IMR-90 (cell line): ENCODE data around the gene CIITA. TPM values are rescaled to one million over a fixed set of nuclear protein-coding genes. Genes with fewer than 3 reads are reported as not detected.

Source experiments
- ATAC-seq: fragments of 200-7000 bp; cut with Tn5 transposase; 2 replicates; pipeline ENCODE4 v1.9.1; 2020; ENCODE audit warnings: low read depth, mild to moderate bottlenecking, moderate library complexity
- BruUV-seq: library from RNA; stranded (reverse); fragments of 400-500 nt; replicated peaks from 2 replicates; lab custom pipeline; 2021; lab: Mats Ljungman, UMichigan
- CTCF ChIA-PET: fragments of 300-600 bp; formaldehyde crosslinking; extraction: SDS; loops from one replicate; lab custom pipeline; 2021; ENCODE audit warnings: antibody characterized with exemption; lab: Yijun Ruan, JAX
- POLR2A ChIA-PET: fragments of 300-600 bp; sonication (Branson Sonifier 250); formaldehyde crosslinking; loops from one replicate; lab custom pipeline; 2022; ENCODE audit warnings: antibody characterized with exemption; ENCODE audit not compliant: unreplicated experiment; lab: Charles Lee
- DNase-seq: peaks from one replicate; pipeline ENCODE4 v3.0.0; 2013
- H2AFZ ChIP-seq: replicated peaks from 2 replicates; pipeline ENCODE3; 2013; ENCODE audit warnings: low read length, mild to moderate bottlenecking; ENCODE audit not compliant: poor library complexity
- H2AK5ac ChIP-seq: 2 replicates; pipeline ENCODE4 v1.6.1; 2013; ENCODE audit warnings: low read depth, low read length, inconsistent platforms
- H2AK9ac ChIP-seq: replicated peaks from 2 replicates; pipeline ENCODE3; 2013; ENCODE audit warnings: mild to moderate bottlenecking, low read depth, low read length, moderate library complexity; ENCODE audit not compliant: poor library complexity
- H2BK120ac ChIP-seq: 2 replicates; pipeline ENCODE4 v1.6.1; 2013; ENCODE audit warnings: low read depth, low read length, inconsistent platforms
- H2BK15ac ChIP-seq: 3 replicates; pipeline ENCODE4 v1.6.1; 2013; ENCODE audit warnings: low read depth, low read length, inconsistent platforms
- H2BK20ac ChIP-seq: 2 replicates; pipeline ENCODE4 v1.6.1; 2013; ENCODE audit warnings: low read depth, mild to moderate bottlenecking, inconsistent platforms, low read length, moderate library complexity
- H2BK5ac ChIP-seq: 2 replicates; pipeline ENCODE4 v1.6.1; 2013; ENCODE audit warnings: mild to moderate bottlenecking, low read depth, low read length, inconsistent platforms; ENCODE audit not compliant: poor library complexity, severe bottlenecking
- H3K14ac ChIP-seq: replicated peaks from 2 replicates; pipeline ENCODE4 v1.6.1; 2013; ENCODE audit warnings: low read depth, low read length, inconsistent platforms
- H3K18ac ChIP-seq: 2 replicates; pipeline ENCODE4 v1.6.1; 2013; ENCODE audit warnings: low read depth, low read length, control low read depth
- H3K23ac ChIP-seq: 2 replicates; pipeline ENCODE4 v1.6.1; 2013; ENCODE audit warnings: low read depth, low read length, inconsistent platforms
- H3K27ac ChIP-seq: 2 replicates; pipeline ENCODE4 v1.5.1; 2013; ENCODE audit warnings: mild to moderate bottlenecking, control low read depth, low read length; ENCODE audit not compliant: insufficient read depth
- H3K27me3 ChIP-seq: 2 replicates; pipeline ENCODE4 v1.6.1; 2013; ENCODE audit warnings: low read length; ENCODE audit not compliant: control insufficient read depth, insufficient read depth
- H3K36me3 ChIP-seq: 2 replicates; pipeline ENCODE4 v1.6.1; 2013; ENCODE audit warnings: low read length, mixed read lengths; ENCODE audit not compliant: control insufficient read depth, insufficient read depth
- H3K4ac ChIP-seq: 2 replicates; pipeline ENCODE4 v1.6.1; 2013; ENCODE audit warnings: low read depth, low read length, inconsistent platforms
- H3K4me1 ChIP-seq: 2 replicates; pipeline ENCODE4 v1.6.1; 2013; ENCODE audit warnings: low read length, mixed read lengths; ENCODE audit not compliant: control insufficient read depth, insufficient read depth
- H3K4me2 ChIP-seq: 2 replicates; pipeline ENCODE4 v1.6.1; 2013; ENCODE audit warnings: low read depth, mild to moderate bottlenecking, control low read depth, low read length, moderate library complexity
- H3K4me3 ChIP-seq: 2 replicates; pipeline ENCODE4 v1.5.1; 2013; ENCODE audit warnings: low read depth, mild to moderate bottlenecking, control low read depth, low read length, moderate library complexity; ENCODE audit not compliant: insufficient read depth
- H3K56ac ChIP-seq: 2 replicates; pipeline ENCODE4 v1.6.1; 2013; ENCODE audit warnings: low read length, inconsistent platforms; ENCODE audit not compliant: insufficient read depth; ENCODE audit errors: extremely low read depth
- H3K79me1 ChIP-seq, 2 experiments: 2 replicates each; pipeline ENCODE4 v1.6.1; 2013; ENCODE audit warnings: low read length in 2 of 2, inconsistent platforms in 1 of 2, low read depth in 1 of 2
- H3K9ac ChIP-seq: 2 replicates; pipeline ENCODE4 v1.6.1; 2013; ENCODE audit warnings: low read depth, low read length, control low read depth
- H3K9me1 ChIP-seq: 2 replicates; pipeline ENCODE4 v1.6.1; 2013; ENCODE audit warnings: low read length, inconsistent platforms; ENCODE audit not compliant: insufficient read depth
- H3K9me3 ChIP-seq: 2 replicates; pipeline ENCODE4 v1.6.1; 2013; ENCODE audit warnings: low read length; ENCODE audit not compliant: control insufficient read depth, insufficient read depth
- H4K20me1 ChIP-seq: 2 replicates; pipeline ENCODE4 v1.6.1; 2013; ENCODE audit warnings: low read length, inconsistent platforms; ENCODE audit not compliant: insufficient read depth
- H4K5ac ChIP-seq: 2 replicates; pipeline ENCODE4 v1.6.1; 2013; ENCODE audit warnings: mild to moderate bottlenecking, low read depth, low read length, control low read depth
- H4K8ac ChIP-seq, 2 experiments: 2 replicates each; pipeline ENCODE4 v1.6.1; 2013; ENCODE audit warnings: low read depth in 2 of 2, low read length in 2 of 2, control low read depth in 1 of 2, inconsistent platforms in 1 of 2
- H4K91ac ChIP-seq: 2 replicates; pipeline ENCODE4 v1.6.1; 2013; ENCODE audit warnings: low read depth, low read length, inconsistent platforms; ENCODE audit not compliant: insufficient read depth
- CHD1 ChIP-seq: IDR thresholded peaks from 2 replicates; pipeline ENCODE4 v1.6.1; 2012; ENCODE audit warnings: low read depth, low read length, improper control_type of control experiment
- MAFK ChIP-seq: IDR thresholded peaks from 2 replicates; pipeline ENCODE4 v1.6.1; 2012; ENCODE audit warnings: low read depth, low read length, improper control_type of control experiment
- MAZ ChIP-seq: IDR thresholded peaks from 2 replicates; pipeline ENCODE4 v1.6.1; 2012; ENCODE audit warnings: low read depth, mild to moderate bottlenecking, low read length, improper control_type of control experiment, moderate library complexity, borderline replicate concordance
- NFE2L2 ChIP-seq: fragments of 150-350 bp; IDR thresholded peaks from 2 replicates; pipeline ENCODE4 v1.6.1; 2016; ENCODE audit warnings: low read depth, mild to moderate bottlenecking, low read length
- POLR2A ChIP-seq: IDR thresholded peaks from 2 replicates; pipeline ENCODE4 v1.6.1; 2012; ENCODE audit warnings: mild to moderate bottlenecking, low read depth, low read length
- RCOR1 ChIP-seq: IDR thresholded peaks from 2 replicates; pipeline ENCODE4 v1.6.1; 2012; ENCODE audit warnings: mild to moderate bottlenecking, low read length, improper control_type of control experiment; ENCODE audit not compliant: insufficient replicate concordance
- RFX5 ChIP-seq: IDR thresholded peaks from 2 replicates; pipeline ENCODE4 v1.8.0; 2012; ENCODE audit warnings: low read depth, mild to moderate bottlenecking, low read length, moderate library complexity
- SMC3 ChIP-seq: fragments of 150-350 bp; IDR thresholded peaks from 2 replicates; pipeline ENCODE4 v1.6.1; 2016; ENCODE audit warnings: low read depth, mild to moderate bottlenecking, antibody characterized with exemption, low read length, moderate library complexity
- WGBS, 2 experiments: methylation state at CpG; one replicate each; pipeline versions ENCODE4 v1.1.5 to v1.1.7; 2013; ENCODE audit warnings: missing lambda C conversion rate in 2 of 2; ENCODE audit not compliant: insufficient read length in 1 of 2; ENCODE audit errors: extremely low coverage in 2 of 2; 5-methylcytosine and 5-hydroxymethylcytosine counted together
- dilution Hi-C: fragments of 300-500 bp; cut with HindIII; formaldehyde crosslinking; loops from one replicate; pipeline ENCODE4 v1.14.3; 2018; ENCODE audit warnings: low sequenced_read_pairs; ENCODE audit not compliant: unreplicated experiment
- in situ Hi-C: fragments of 300-500 bp; cut with MboI; formaldehyde crosslinking; loops from 3 replicates; pipeline ENCODE4 v1.14.3; 2019; ENCODE audit warnings: low sequenced_read_pairs, inconsistent platforms, mixed read lengths
- intact Hi-C: fragments of 100-400 bp; cut with micrococcal nuclease; formaldehyde crosslinking; loops from 2 replicates; pipeline ENCODE4 v1.10.0; 2022
- polyA plus RNA-seq, 3 experiments: library from polyadenylated mRNA; depleted of rRNA; stranded (reverse); fragments of >200 nt; gene quantifications; 2 replicates each; pipeline ENCODE4 v1.2.3, GENCODE V29; 2012; ENCODE audit warnings: low replicate concordance in 1 of 3
- total RNA-seq: library from RNA; depleted of rRNA; stranded (reverse); fragments of >200 nt; gene quantifications from 2 replicates; pipeline ENCODE4 v1.2.3, GENCODE V29; 2012
- TF ChIP-seq, protein P1 (sequence below): conservative IDR thresholded peaks from 2 replicates; pipeline ENCODE4 v1.5.1; 2012; ENCODE audit warnings: mild to moderate bottlenecking, low read depth, low read length, improper control_type of control experiment

Gene CIITA
- total and polyA plus RNA-seq, 2 of the 4 experiments (the other 2 are of a cell fraction) = 0.10 TPM; not detected in 1

DNA sequence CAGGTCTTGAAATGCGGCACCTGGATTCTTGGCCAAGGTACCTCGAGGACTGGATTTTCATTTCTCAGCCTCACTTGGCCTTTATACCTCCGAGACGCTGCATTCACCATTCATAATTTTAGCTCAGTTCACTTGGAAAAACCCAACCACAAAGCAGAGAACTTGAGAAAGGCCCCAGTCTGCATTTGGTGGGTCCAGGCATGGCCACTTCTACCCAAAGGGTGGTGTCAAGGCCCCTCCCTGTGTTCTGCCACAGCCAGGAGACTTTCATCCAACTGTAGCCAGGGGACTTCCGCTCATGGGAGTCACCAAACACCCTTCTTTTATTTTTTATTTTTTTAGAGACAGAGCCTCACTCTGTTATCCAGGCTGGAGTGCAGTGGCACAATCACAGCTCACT lies 43.7 kb upstream of the CIITA start:
- in situ Hi-C loops = no loop called here

More for the DNA sequence above, 43.7 kb upstream of the CIITA start:
- Histone ChIP-seq H3K9ac (no peak overlapping the region), H3K36me3 (no peaks in the 10 kb centered on the region), H2BK120ac (no peak overlapping the region), H3K79me1 (no peaks in the 10 kb centered on the region), H4K20me1 (no peaks in the 10 kb centered on the region), H3K27me3 (peaks cover 10% of the 10 kb centered on the region), H3K56ac (no peak overlapping the region), H2AK5ac (no peak overlapping the region), H4K91ac (no peak overlapping the region), H3K9me1 (no peaks in the 10 kb centered on the region), H3K9me3 (no peaks in the 10 kb centered on the region), H3K4ac (no peak overlapping the region), H4K5ac (no peak overlapping the region), H2AFZ (no peak overlapping the region), H3K4me2 (no peak overlapping the region), H2BK20ac (no peak overlapping the region), H2AK9ac (no peak overlapping the region), H3K14ac (no peak overlapping the region), H3K4me3 (no peak overlapping the region), H2BK15ac (no peak overlapping the region), H3K18ac (no peak overlapping the region), H3K4me1 (peaks cover 8% of the 10 kb centered on the region; the same call in 1 of the 2 replicates), H3K23ac (no peak overlapping the region), H2BK5ac (no peak overlapping the region), H3K27ac (no peak overlapping the region), H4K8ac (no peak overlapping the region)
- DNase-seq = no peak
- no peak for TF ChIP-seq SMC3
- TF ChIP-seq POLR2A = no peak
- TF ChIP-seq, protein P1, sequence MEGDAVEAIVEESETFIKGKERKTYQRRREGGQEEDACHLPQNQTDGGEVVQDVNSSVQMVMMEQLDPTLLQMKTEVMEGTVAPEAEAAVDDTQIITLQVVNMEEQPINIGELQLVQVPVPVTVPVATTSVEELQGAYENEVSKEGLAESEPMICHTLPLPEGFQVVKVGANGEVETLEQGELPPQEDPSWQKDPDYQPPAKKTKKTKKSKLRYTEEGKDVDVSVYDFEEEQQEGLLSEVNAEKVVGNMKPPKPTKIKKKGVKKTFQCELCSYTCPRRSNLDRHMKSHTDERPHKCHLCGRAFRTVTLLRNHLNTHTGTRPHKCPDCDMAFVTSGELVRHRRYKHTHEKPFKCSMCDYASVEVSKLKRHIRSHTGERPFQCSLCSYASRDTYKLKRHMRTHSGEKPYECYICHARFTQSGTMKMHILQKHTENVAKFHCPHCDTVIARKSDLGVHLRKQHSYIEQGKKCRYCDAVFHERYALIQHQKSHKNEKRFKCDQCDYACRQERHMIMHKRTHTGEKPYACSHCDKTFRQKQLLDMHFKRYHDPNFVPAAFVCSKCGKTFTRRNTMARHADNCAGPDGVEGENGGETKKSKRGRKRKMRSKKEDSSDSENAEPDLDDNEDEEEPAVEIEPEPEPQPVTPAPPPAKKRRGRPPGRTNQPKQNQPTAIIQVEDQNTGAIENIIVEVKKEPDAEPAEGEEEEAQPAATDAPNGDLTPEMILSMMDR = no peak
- no peak for TF ChIP-seq RFX5
- no peak for TF ChIP-seq MAFK
- no peak for TF ChIP-seq RCOR1
- no peak for TF ChIP-seq MAZ
- TF ChIP-seq NFE2L2 = no peak
- TF ChIP-seq CHD1 = no peak
- dilution Hi-C loops = no loop called here
- no TSS peak for BruUV-seq
- 73% methylated on average over 2 of the region's 5 CpGs; no CpG with 5 or more reads in 1 of the 2 experiments for WGBS, 2 experiments
- no peak for ATAC-seq
- ChIA-PET CTCF (no interaction called here), POLR2A (no interaction called here)
- intact Hi-C loops = no loop called here
